ENCODE measurements around the gene SHLD1. TPM values are rescaled to one million over a fixed set of nuclear protein-coding genes. Genes with fewer than 3 reads are reported as not detected.

The SHLD1 gene
- total RNA-seq, 1 donor from 2014 or later: 4.3 TPM

DNA sequence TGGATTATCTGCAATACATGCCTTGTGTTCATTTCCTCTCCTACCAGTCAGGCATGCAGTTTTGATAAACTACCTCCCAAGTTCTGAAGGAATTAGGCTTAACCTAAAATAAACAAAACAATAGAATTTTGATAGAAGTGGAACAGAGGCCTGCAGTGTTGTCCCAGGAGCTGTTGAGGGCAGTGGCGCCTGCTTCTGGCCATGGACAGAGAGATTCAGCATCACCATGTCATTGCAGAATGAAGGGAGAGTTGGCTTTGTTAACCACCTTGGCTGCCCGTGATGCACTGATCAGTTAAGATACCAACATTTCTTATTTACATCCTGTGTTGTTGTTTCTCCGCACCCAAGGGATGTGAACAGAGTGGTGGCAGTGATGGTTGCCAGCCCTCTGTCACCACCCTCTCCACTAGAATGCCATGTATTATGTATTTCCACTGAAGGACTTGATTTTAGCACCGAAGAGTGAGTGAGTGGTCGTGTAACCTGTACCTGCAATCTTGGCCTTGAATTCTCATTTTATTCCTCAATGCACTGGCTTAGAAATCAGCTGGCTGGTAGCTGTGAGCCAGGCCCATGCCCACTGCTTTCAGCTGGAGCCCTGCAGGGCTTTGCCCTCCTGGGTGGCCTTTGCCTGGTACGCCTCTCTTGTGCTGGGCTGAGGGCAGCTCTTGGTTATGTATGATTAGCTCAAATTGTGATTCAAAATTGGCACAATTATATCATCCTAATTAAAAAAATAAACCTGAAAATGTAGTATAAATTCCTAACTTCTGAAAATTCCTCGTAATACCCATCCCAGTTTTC is 56.5 kb downstream of the SHLD1 start:
- intact Hi-C loops (cut with DNase I): no loop called here
- no peak for DNase-seq (ENCODE audit: low spot score)

GRCh38 chr20:5807431-5807830 is 57.2 kb downstream of the SHLD1 start:
- intact Hi-C loops (cut with DNase I): no loop called here
- no peak for DNase-seq (ENCODE audit: low spot score)

DNA sequence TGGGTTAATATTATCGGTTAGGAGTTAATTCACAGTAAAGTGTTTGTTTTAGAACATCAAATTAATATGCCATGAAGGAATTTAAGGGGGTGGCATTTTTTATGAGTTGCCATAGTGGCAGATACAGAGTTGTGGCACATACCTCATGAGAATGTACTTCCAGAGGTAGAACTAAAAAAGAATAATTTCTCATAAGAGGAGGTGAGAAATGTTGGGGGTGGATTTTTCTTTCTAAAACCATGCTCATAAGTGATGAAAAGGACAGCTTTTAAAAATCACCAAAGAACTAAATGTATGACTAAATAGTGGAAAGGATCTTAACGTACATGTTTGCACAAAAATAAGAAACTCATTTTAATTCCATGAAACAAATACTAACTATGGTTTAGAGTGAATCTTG is 58.7 kb downstream of the SHLD1 start:
- DNase-seq (ENCODE audit: low spot score): no peak
- intact Hi-C loops (cut with DNase I): no loop called here

DNA sequence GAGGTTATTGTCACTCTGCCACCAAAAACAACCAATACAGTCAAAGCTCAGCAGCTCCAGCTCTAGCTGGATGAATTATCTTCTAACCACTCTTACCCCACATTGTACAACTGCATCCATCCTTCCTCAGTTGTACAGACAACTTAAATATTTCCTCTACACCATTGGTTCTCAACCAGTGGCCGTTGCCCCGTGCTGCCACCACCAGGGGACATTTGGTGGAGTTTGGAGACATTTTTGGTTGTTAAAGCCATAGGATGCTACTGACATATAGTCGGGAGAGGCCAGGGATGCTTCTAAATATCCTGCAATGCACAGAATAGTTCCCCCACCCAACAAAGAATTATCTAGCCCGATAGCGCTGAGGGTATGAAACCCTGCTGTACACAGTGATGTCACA is 59.3 kb downstream of the SHLD1 start:
- DNase-seq (ENCODE audit: low spot score): no peak
- intact Hi-C loops (cut with DNase I): no loop called here

- no peak for DNase-seq (ENCODE audit: low spot score)
- intact Hi-C loops (cut with DNase I): no loop called here
Measured at GRCh38 chr20:5810800-5811422, 60.7 kb downstream of the SHLD1 start.

DNA sequence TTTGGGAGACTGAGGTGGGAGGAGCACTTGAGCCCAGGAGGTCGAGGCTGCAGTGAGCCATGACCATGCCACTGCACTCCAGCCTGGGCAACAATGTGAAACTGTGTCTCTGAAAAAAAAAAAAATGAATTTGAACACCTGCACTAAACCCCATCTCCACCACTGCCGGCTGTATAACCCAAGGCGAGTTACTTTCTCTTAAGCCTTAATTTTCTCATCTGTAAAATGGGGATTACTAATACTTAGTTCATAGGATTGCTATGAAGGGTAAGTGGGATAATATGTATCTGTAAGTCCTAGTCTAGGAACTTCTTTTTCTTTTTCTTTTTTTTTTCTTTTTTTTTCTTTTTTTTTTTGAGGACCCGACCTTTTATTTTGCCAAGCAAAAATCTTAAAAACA is 61.5 kb downstream of the SHLD1 start:
- intact Hi-C loops (cut with DNase I): no loop called here
- DNase-seq (ENCODE audit: low spot score): no peak

GRCh38 chr20:5818346-5818681 is 68.1 kb downstream of the SHLD1 start:
- intact Hi-C loops (cut with DNase I): no loop called here
- DNase-seq (ENCODE audit: low spot score): no peak

DNA sequence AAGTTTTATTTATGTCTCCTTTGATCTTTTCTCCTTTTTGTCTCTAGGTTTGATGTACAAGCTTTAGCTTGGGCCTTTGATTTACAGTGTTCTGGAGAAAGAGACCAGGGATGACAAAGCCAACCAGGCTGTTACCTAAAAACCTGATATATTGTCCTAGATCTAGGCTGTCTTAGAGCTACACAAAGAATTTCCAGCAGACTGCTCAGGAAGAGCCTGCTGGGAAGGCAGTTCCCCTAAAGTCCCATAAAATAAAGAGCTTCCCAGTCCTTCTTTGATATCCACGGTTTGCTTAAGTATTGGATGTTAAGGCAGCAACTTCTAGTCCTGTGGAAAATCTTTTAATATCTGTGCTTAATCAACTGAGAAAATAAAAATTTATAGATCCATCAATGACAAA is 70.5 kb downstream of the SHLD1 start:
- intact Hi-C loops (cut with DNase I): no loop called here
- DNase-seq (ENCODE audit: low spot score): no peak

DNA sequence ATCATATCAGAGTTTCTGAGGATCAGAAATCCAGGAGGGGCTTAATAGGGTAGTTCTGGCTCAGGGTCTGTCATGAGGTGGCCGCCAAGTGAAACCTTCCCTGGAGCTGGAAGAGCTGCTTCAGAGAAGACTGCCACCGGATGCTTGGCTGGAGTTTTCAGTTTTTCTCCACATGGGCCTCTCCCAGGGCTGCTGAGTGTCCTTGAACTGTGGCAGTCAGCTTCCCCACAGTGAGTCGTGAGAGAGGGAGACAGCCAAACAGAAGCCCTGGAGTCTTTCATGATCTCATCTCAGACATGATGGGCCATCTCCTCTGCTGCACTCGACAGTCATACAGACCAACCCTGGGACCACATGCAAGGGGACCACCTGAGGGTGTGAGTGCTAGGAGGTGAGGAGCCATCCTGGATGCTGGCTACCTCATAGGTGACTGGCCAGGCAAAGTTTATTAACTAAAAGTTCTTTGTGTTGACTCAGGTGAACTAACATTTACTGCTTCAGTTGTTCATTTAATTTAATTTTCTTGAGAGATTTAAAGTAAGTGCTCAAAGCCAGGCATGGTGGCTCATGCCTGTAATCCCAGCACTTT is 71.5 kb downstream of the SHLD1 start:
- intact Hi-C loops (cut with DNase I): no loop called here

GRCh38 chr20:5822569-5822968 is 72.4 kb downstream of the SHLD1 start:
- no peak for DNase-seq (ENCODE audit: low spot score)
- intact Hi-C loops (cut with DNase I): no loop called here

More for the DNA sequence above, 71.5 kb downstream of the SHLD1 start:
- no peak for DNase-seq (ENCODE audit: low spot score)

DNA sequence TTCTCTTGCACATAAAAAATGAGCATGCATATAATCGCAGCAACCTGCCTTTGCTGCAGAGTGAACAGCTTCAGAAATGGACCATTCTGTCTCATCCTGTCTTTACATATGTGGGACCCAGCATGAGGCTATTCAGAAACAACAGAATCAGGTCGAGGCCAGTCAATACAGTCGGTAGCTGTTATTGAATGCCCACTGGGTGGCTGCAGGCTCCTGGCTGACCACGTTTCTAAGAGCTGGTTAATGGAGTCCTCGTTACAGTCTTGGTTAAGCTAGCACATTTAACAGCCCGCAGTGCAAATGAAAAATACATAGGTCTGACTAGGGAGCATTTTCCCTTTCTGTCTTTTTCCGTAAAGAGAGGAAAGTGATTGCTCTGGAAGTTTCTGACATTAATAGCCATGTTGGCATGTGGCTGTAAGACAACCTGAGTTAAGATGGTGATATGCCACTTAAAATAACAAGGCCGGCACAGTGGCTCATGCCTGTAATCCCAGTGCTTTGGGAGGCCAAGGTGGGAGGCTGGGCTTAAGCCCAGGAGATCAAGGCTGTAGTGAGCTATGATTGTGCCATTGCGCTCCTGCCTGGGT is 75.0 kb downstream of the SHLD1 start:
- intact Hi-C loops (cut with DNase I): no loop called here

DNA sequence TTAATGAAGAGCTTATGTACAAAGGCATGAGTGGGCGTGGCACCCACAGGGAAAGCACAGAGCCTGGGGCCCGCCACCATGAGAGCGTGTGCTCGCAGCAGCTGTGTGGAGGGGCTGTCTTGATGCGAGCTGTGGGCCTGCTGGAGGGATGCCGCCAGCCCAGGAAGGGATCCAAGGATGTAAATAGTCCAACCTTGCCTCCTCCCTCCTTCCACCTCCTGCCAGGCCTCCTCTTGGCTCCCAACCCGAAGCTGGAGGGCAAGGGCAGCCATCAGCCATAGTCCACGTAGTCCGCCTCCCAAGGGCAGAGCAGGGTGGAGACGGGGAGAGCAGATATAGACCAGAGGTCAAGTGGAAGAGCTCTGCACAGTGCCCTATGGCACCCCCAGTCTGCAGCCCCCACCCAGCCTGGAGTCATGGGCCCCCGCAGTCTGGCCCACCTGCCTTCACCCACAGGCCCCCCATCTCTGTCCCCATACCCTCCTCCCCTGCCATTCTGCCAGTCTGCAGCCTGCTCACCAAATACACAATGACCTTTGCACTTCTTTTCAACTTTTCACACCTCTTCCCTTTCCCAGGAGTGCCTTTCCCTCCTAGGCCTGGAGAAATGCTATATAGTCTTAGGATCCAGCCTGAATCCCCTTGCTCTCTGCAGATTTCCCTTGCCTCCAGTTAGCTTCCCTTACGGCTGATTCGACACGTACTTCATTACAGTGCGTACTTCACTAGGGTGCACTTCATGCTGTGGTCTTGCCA is 77.1 kb downstream of the SHLD1 start:
- intact Hi-C loops (cut with DNase I): no loop called here

More for the DNA sequence above, 75.0 kb downstream of the SHLD1 start:
- DNase-seq (ENCODE audit: low spot score): no peak

GRCh38 chr20:5827861-5828260 is 77.7 kb downstream of the SHLD1 start:
- intact Hi-C loops (cut with DNase I): no loop called here
- no peak for DNase-seq (ENCODE audit: low spot score)

More for the DNA sequence above, 77.1 kb downstream of the SHLD1 start:
- no peak for DNase-seq (ENCODE audit: low spot score)

- no peak for DNase-seq (ENCODE audit: low spot score)
- intact Hi-C loops (cut with DNase I): no loop called here
Measured at GRCh38 chr20:5829241-5829809, 79.1 kb downstream of the SHLD1 start.

DNA sequence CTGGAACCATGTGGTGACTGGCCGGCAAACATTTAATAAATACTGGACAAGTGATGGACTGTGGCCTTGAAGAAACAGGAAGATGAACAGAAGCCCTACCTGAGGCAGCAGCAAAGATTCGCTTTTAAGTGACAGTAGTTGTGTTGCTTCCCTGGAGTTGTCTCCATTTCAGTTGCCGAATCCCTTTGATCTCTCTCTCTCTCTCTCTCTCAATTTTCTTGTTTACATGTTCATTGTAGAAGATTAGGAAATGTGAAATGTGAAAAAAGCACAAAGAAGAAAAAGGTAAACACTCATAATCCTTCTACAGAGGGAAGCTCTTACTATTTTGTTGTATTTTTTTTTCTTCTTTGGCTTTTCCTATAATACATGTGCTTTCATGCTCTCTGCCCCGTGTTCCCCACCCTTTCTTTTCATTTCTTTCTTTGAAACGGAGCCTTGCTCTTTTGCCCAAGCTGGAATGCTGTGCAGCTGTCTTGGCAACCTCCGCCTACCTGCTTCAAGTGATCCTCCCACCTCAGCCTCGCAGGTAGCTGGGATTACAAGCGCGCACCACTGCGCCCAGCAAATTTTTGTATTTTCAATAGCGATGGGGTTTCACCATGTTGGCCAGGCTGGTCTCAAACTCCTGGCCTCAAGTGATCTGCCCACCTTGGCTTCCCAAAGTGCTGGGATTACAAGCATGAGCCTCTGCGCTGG is 81.5 kb downstream of the SHLD1 start:
- DNase-seq (ENCODE audit: low spot score): no peak
- intact Hi-C loops (cut with DNase I): no loop called here

DNA sequence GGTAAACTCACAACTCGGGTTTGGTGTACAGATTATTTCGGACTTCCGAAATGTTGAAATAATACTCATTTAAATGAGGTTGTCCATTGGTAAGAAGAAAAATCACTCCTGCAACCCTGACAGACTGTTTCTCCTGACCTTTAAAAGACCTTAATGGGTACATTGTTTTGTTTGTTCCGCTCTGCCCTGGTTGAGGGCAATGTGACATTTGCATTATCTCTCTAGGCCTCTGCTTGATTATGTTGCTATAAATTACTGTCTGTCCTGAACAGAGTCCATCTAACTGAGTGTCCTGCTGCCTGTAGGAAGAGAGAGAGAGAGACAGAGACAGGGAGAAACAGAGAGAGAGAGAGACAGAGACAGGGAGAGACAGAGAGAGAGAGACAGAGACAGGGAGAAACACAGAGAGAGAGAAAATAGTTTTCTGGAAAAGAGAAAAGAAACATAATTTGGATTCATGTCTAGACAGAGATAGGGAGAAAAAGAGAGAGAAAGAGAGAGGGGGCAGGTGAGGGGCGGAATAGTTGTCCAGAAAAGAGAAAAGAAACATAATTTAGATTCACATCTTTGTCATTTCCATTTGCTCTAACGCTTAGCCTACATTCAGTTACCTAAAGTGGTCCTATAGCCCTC is 83.2 kb downstream of the SHLD1 start:
- DNase-seq (ENCODE audit: low spot score): no peak
- intact Hi-C loops (cut with DNase I): no loop called here

DNA sequence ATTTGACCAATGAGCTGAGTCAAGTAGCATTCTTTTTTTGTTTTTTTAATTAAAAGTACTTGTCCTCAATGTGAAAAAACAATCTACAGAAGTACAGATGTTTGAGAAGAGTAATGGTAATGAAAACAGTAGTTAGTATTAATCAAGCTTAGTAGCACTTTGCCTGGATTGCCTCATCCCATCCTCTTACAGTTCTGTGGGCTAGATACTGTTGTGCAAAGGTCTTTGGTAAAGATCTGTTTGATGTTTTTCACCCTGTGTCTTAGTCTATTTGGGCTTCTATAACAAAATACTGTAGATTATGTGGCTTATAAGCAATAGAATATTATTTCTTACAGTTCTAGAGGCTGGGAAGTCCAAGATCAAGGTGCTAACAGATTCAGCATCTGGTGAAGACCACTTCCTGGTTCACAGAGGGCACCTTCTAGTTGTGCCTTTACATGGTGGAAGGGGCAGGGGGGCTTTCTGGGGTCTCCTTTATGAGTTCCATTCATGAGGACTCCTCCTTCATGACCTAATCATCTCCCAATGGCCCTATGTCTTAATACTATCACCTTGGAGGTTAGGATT is 84.3 kb downstream of the SHLD1 start:
- intact Hi-C loops (cut with DNase I): no loop called here
- no peak for DNase-seq (ENCODE audit: low spot score)

DNA sequence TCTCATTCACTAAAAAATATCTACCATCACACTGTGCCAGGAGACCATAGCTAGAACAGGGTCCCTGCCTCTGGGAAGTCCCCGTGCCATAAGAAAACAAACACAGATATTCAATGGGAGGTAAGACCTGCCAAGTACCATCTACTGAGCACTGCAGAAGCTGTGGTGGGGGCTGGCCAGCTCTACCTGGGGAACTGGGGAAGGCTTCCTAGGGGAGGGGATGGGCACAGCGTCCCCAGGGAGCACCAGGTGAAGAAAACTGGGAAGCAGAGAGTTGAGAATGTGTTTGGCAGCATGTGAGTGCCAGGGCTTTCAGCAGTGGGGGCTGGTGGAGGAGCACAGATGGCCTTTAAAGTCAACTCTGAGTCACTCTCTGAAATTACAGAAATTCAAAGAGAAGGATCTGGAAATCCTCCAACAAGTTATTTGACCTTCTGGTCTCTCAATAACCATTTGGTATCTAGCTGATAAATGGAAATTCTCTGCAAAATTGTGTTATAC is 85.2 kb downstream of the SHLD1 start:
- DNase-seq (ENCODE audit: low spot score): no peak
- intact Hi-C loops (cut with DNase I): no loop called here

Measured in cardiac septum (tissue), 1 donor.